Measurements from ENCODE around the gene SPR. TPM values are rescaled to one million over a fixed set of nuclear protein-coding genes. Genes with fewer than 3 reads are reported as not detected.
A peak's percentile ranks its signal among the peaks of the same experiment; 100 is the strongest.

SPR gene
- total and polyA plus RNA-seq, 2 of the 13 experiments (the other 11 are each of a cell fraction or from before 2014, with no cell fraction given) = 34.0 to 96.0 TPM

- TF ChIP-seq FIP1L1 (IDR thresholded peaks at IDR 0.05; ENCODE audit: borderline replicate concordance, insufficient read depth, low read depth, low read length) = no peak
- no peak for TF ChIP-seq SNAI1 (CRISPR knock-in tag; IDR thresholded peaks at IDR 0.05; ENCODE audit: borderline replicate concordance)
- no peak for TF ChIP-seq KLF12 (CRISPR knock-in tag; IDR thresholded peaks at IDR 0.05; ENCODE audit: borderline replicate concordance)
- no peak for TF ChIP-seq HBP1 (CRISPR knock-in tag; IDR thresholded peaks at IDR 0.05; ENCODE audit: low read depth)
- TF ChIP-seq ZNF713 (CRISPR knock-in tag; IDR thresholded peaks at IDR 0.05) = no peak
- peak; percentile 53 for TF ChIP-seq ZNF574 (CRISPR knock-in tag; IDR thresholded peaks at IDR 0.05)
- TF ChIP-seq ZZZ3 (CRISPR knock-in tag; IDR thresholded peaks at IDR 0.05; ENCODE audit: borderline replicate concordance) = no peak
- no peak; the same call in 1 of the 2 replicates for TF ChIP-seq ZNF350 (CRISPR knock-in tag; IDR thresholded peaks at IDR 0.05; ENCODE audit: borderline replicate concordance, low read depth)
- TF ChIP-seq STAT5B (CRISPR knock-in tag; IDR thresholded peaks at IDR 0.05) = no peak
- no peak for TF ChIP-seq FOSL1 (CRISPR knock-in tag; IDR thresholded peaks at IDR 0.05; ENCODE audit: borderline replicate concordance)
- TF ChIP-seq WIZ (CRISPR knock-in tag; IDR thresholded peaks at IDR 0.05) = 0 out of 2 replicates have a peak, but pooled peaks have one; percentile 62
- TF ChIP-seq TFDP2 (CRISPR knock-in tag; IDR thresholded peaks at IDR 0.05) = peak; percentile 53; the same call in 1 of the 2 replicates
- TF ChIP-seq ZFP37 (CRISPR knock-in tag; IDR thresholded peaks at IDR 0.05; ENCODE audit: borderline replicate concordance) = no peak
- no peak for TF ChIP-seq MLLT10 (CRISPR knock-in tag; IDR thresholded peaks at IDR 0.05)
- TF ChIP-seq SP4 (CRISPR knock-in tag; IDR thresholded peaks at IDR 0.05) = no peak
- TF ChIP-seq ZNF557 (CRISPR knock-in tag; IDR thresholded peaks at IDR 0.05) = no peak
- TF ChIP-seq ZNF138 (CRISPR knock-in tag; IDR thresholded peaks at IDR 0.05; ENCODE audit: low read depth) = 0 out of 2 replicates have a peak, but pooled peaks have one; percentile 16
- TF ChIP-seq CBX2 (IDR thresholded peaks at IDR 0.05; ENCODE audit: low read depth, low read length) = no peak
- no peak; the same call in 1 of the 2 replicates for TF ChIP-seq CBX2 (CRISPR knock-in tag; IDR thresholded peaks at IDR 0.05; ENCODE audit: low read depth)
- TF ChIP-seq ZNF607 (CRISPR knock-in tag; IDR thresholded peaks at IDR 0.05; ENCODE audit: borderline replicate concordance) = no peak
- TF ChIP-seq HHEX (CRISPR knock-in tag; IDR thresholded peaks at IDR 0.05) = no peak; the same call in 1 of the 2 replicates
- TF ChIP-seq CHD2 (IDR thresholded peaks at IDR 0.05; ENCODE audit: low read depth, low read length) = no peak
- TF ChIP-seq U2AF1 (optimal IDR thresholded peaks at IDR 0.05; ENCODE audit: low read depth, low read length) = no peak
- peak; percentile 27 for TF ChIP-seq ELF3 (CRISPR knock-in tag; IDR thresholded peaks at IDR 0.05)
- TF ChIP-seq ZNF589 (CRISPR knock-in tag; conservative IDR thresholded peaks at IDR 0.05) = no peak
- TF ChIP-seq ZNF263 (CRISPR knock-in tag; IDR thresholded peaks at IDR 0.05) = peak; percentile 45; the same call in 1 of the 2 replicates
- no peak for TF ChIP-seq CBFB (CRISPR knock-in tag; IDR thresholded peaks at IDR 0.05)
Measured at GRCh38 chr2:72888438-72889202, 1.4 kb downstream of the SPR start (continued).
